Mucosa of descending colon (tissue), 3 donors: ENCODE data around the gene SARS2. TPM values are rescaled to one million over a fixed set of nuclear protein-coding genes. Genes with fewer than 3 reads are reported as not detected.

Experiments used
- ATAC-seq: fragments of 200-7000 bp; cut with Tn5 transposase; one replicate; pipeline ENCODE4 v1.9.1; 2020; ENCODE audit warnings: mild to moderate bottlenecking, moderate library complexity
- DNase-seq, 3 donors: peaks; one replicate each; pipeline ENCODE4 v3.0.0-alpha.2; 2020
- H3K36me3 ChIP-seq: fragments of 200-600 bp; one replicate; pipeline ENCODE4 v1.8.0; 2021; ENCODE audit warnings: low read depth, mild to moderate bottlenecking
- H3K4me1 ChIP-seq: fragments of 200-600 bp; one replicate; pipeline ENCODE4 v1.8.0; 2021; ENCODE audit warnings: low read depth, mild to moderate bottlenecking
- H3K4me3 ChIP-seq: fragments of 200-600 bp; one replicate; pipeline ENCODE4 v1.8.0; 2021; ENCODE audit warnings: mild to moderate bottlenecking
- H3K9me3 ChIP-seq: fragments of 200-600 bp; one replicate; pipeline ENCODE4 v1.8.0; 2021; ENCODE audit warnings: mild to moderate bottlenecking
- CTCF ChIP-seq: fragments of 200-600 bp; IDR thresholded peaks from one replicate; pipeline ENCODE4 v1.8.0; 2022; ENCODE audit warnings: antibody characterized with exemption, mild to moderate bottlenecking
- intact Hi-C, 2 donors: fragments of 100-400 bp; cut with DNase I in 1 of 2; cut with micrococcal nuclease in 1 of 2; formaldehyde crosslinking; loops; one replicate each; pipeline versions ENCODE4 v1.11.0 to v1.11.1; 2022; cut with DNase I, micrococcal nuclease
- total RNA-seq, 3 donors: library from RNA; stranded (reverse); fragmentation: NEBNext Ultra II Directional in 2 of 3; extraction: Animal tissue kit (Norgen Biotek cat#: 25700) in 2 of 3; gene quantifications; one replicate each; pipeline versions ENCODE4 v1.2.1 to v1.2.4, GENCODE V29; 2021 to 2023
- donor health status: DM: no; HTN: no; CAD: no; lungs with moderate emphysema.
- donor health status: DM: no; HTN: no; CAD: no.
- donor health status: DM: no; HTN: yes; CAD: no.

The SARS2 gene
- total RNA-seq, 3 donors from 2014 or later, result 20.4 to 32.4 (median 21.8) TPM

GRCh38 chr19:38964738-38965137 is 34.2 kb upstream of the SARS2 start:
- no peak for DNase-seq
- intact Hi-C loops, result no loop called here
- Histone ChIP-seq H3K9me3 (no peaks in the 10 kb centered on the region), H3K4me1 (no peaks in the 10 kb centered on the region), H3K4me3 (no peak overlapping the region), H3K36me3 (no peaks in the 10 kb centered on the region)
- no peak for ATAC-seq
- no peak for TF ChIP-seq CTCF

GRCh38 chr19:38959618-38960017 is 29.1 kb upstream of the SARS2 start:
- no peak for TF ChIP-seq CTCF
- ATAC-seq (no peak), DNase-seq (no peak)
- no peaks in the 10 kb centered on the region for H3K4me1 ChIP-seq
- no peak overlapping the region for H3K4me3 ChIP-seq
- no peaks in the 10 kb centered on the region for H3K9me3 ChIP-seq
- intact Hi-C loops, result no loop called here
- no peaks in the 10 kb centered on the region for H3K36me3 ChIP-seq

GRCh38 chr19:38958301-38958700 is 27.7 kb upstream of the SARS2 start:
- no peak for TF ChIP-seq CTCF
- DNase-seq (no peak), ATAC-seq (no peak)
- intact Hi-C loops, result no loop called here
- no peaks in the 10 kb centered on the region for H3K4me1 ChIP-seq
- no peaks in the 10 kb centered on the region for H3K9me3 ChIP-seq
- no peaks in the 10 kb centered on the region for H3K36me3 ChIP-seq
- H3K4me3 ChIP-seq, result no peak overlapping the region

- H3K9me3 ChIP-seq, result no peaks in the 10 kb centered on the region
- H3K36me3 ChIP-seq, result no peaks in the 10 kb centered on the region
- H3K4me3 ChIP-seq, result no peak overlapping the region
- no peak for TF ChIP-seq CTCF
- intact Hi-C loops, result no loop called here
- no peak for DNase-seq
- no peak for ATAC-seq
- H3K4me1 ChIP-seq, result no peaks in the 10 kb centered on the region
Observed at GRCh38 chr19:38956264-38956663, 25.7 kb upstream of the SARS2 start.

GRCh38 chr19:38953677-38954076 is 23.1 kb upstream of the SARS2 start:
- Histone ChIP-seq H3K36me3 (no peaks in the 10 kb centered on the region), H3K4me3 (no peak overlapping the region), H3K9me3 (no peaks in the 10 kb centered on the region), H3K4me1 (peaks cover 5% of the 10 kb centered on the region)
- TF ChIP-seq CTCF, result no peak
- ATAC-seq (no peak), DNase-seq (no peak)
- intact Hi-C loops, result no loop called here
